GM18508 (cell line): ENCODE results near the gene C2orf68.
A peak's percentile ranks its signal among the peaks of the same experiment; 100 is the strongest.
"Not testable (repeated sequence)": the region's sequence is repeated elsewhere in the genome, so short reads cannot be mapped to it uniquely, and the experiment has no call there.

ENCODE experiments used
- ATAC-seq: cut with Tn5 transposase; IDR thresholded peaks from one replicate; pipeline ENCODE4 v1.9.1; 2021; ENCODE audit warnings: moderate number of reproducible peaks; ENCODE audit not compliant: insufficient read depth, unreplicated experiment

C2orf68 gene

GRCh38 chr2:85600951-85601770 lies 10.7 kb downstream of the C2orf68 start:
- no peak for ATAC-seq

GRCh38 chr2:85600235-85600575 lies 11.7 kb downstream of the C2orf68 start:
- no peak for ATAC-seq

- ATAC-seq, result no peak
Observed at GRCh38 chr2:85599468-85600234, 12.2 kb downstream of the C2orf68 start.

GRCh38 chr2:85598594-85599340 lies 13.1 kb downstream of the C2orf68 start:
- no peak for ATAC-seq

GRCh38 chr2:85597241-85597640 lies 14.6 kb downstream of the C2orf68 start:
- ATAC-seq, result no peak

GRCh38 chr2:85596486-85597143 lies 15.3 kb downstream of the C2orf68 start:
- ATAC-seq, result no peak

DNA sequence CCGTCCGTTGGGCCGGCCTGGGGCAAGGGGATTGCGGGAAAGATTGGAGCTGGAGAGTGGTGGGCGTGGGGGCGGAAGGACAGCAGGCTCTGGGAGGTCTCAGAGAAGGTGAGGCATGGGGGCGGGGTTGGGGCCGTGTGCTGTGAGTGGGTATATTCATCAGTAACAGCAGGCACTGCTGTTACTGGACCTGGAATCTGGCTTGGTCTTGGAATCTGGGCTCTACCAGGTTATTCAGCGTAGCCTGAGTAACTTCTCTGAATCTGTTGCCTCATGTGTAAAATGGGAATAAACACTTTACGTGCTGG lies 15.9 kb downstream of the C2orf68 start:
- ATAC-seq, result no peak

- ATAC-seq, result peak; percentile 95
Observed at GRCh38 chr2:85595301-85596025, 16.4 kb downstream of the C2orf68 start, which contains the start of gene RNF181. TSS of gene RNF181 (plus strand) at chr2:85595745. CDS start at chr2:85595764, 19 bp downstream.

GRCh38 chr2:85594715-85595300 lies 17.1 kb downstream of the C2orf68 start:
- ATAC-seq, result no peak

DNA sequence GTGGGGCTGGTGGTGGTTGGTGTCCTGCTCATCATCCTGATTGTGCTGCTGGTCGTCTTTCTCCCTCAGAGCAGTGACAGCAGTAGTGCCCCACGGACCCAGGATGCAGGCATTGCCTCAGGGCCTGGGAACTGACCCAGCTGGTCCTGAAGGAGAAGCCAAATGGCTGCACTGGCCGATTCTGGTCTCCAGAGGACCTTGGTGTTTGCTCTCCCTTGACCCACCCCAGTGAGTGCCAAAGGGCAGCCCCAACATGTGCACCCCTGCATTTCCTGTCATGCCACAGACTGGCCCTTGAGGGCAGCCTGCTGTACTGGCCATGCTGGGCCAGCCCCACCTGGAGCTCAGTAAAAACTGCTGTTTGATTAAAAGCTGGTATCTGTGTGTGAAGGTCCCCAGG lies 18.8 kb downstream of the C2orf68 start:
- no peak for ATAC-seq

DNA sequence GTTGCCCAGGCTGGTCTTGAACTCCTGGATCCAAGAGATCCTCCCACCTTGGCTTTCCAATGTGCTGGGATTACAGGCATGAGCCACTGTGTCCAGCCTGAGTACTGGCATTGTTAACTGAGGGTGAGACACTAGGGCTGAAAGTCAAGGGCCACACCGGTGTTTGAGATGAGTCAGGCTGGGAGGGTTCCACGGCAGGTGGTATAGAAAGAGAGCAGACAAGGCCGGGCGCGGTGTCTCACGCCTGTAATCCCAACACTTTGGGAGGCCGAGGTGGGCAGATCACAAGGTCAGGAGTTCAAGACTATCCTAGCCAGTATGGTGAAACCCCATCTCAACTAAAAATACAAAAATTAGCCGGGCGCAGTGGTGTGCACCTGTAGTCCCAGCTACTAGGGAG lies 19.6 kb downstream of the C2orf68 start:
- not testable (repeated sequence) for ATAC-seq

- ATAC-seq, result no peak
Observed at GRCh38 chr2:85591563-85591962, 20.3 kb downstream of the C2orf68 start.

GRCh38 chr2:85590950-85591349 lies 20.9 kb downstream of the C2orf68 start:
- ATAC-seq, result no peak

DNA sequence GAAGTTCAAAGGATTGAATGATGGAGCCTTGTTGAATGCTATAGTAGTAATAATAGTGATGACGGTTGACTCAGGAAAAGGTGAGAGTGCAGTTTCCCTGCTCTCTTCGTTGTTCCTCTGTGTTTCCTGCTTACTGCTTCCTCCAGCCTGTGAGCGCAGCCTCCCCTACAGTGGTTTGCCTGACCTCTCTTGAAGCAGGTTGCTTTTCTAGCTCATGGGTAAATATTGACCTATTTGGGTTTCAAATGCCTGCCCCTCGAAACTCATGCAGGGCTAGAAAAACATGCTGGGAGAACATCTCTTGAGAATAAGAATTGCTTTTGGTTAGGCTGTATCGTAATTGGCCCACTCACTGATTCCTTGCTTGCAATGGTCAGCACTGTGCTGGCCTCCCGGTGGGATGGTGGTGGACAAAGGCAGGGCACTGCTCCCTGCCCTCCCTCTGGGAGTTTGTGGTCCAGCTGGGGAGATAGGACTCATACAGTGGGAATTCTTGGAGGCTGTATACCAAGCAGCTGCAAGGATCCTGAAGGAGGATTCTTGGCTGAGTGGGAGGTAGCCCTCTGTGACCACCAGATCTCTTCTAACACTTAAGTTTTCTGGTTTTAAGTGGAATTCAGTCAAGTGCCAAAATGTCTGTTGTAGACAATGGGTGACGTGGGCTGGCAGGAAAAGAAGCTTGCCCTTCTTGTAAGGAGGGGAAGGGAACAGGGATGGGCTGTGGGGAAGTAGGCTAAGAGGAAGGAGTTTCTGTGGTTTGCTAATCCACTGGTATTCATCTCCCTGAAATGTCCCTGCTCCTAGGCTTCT lies 21.7 kb downstream of the C2orf68 start:
- ATAC-seq, result no peak

GRCh38 chr2:85589181-85589580 lies 22.7 kb downstream of the C2orf68 start:
- ATAC-seq, result no peak

GRCh38 chr2:85588645-85589044 lies 23.2 kb downstream of the C2orf68 start:
- ATAC-seq, result no peak

- no peak for ATAC-seq
Observed at GRCh38 chr2:85588236-85588635, 23.6 kb downstream of the C2orf68 start.

DNA sequence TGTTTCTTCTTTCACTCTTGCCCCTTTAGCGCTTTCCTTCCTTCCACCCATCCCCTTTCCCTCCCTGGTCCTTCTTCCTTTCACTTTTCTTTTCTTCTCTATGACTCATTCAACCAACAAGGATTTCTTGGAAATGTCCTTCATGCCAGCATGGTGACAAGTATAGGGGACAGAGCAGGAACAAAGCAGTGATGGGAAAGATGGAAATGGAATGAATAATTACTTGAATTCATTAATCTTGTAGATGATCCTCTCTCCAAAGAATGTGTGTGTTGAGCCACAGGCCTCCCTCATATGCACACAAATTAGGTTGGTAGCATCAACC lies 26.1 kb downstream of the C2orf68 start:
- no peak for ATAC-seq
